Neural cell (in vitro differentiated cells): ENCODE results near the gene TNFRSF12A.

Experiments
- CTCF ChIP-seq: fragments of 450-650 bp; IDR thresholded peaks from 2 replicates; pipeline ENCODE4 v1.5.1; 2014; ENCODE audit warnings: antibody characterized with exemption, mild to moderate bottlenecking, moderate library complexity; ENCODE audit not compliant: poor library complexity, severe bottlenecking
- EP300 ChIP-seq: fragments of 450-650 bp; conservative IDR thresholded peaks from 2 replicates; pipeline ENCODE4 v1.6.1; 2014; ENCODE audit warnings: antibody characterized with exemption, mild to moderate bottlenecking, moderate library complexity; ENCODE audit not compliant: poor library complexity, severe bottlenecking
- EZH2 ChIP-seq: fragments of 200-600, 300-800 bp; shearing (Covaris generic), sonication (generic); IDR thresholded peaks from 2 replicates; pipeline ENCODE4 v1.6.1; 2014; ENCODE audit warnings: antibody characterized with exemption, low read length, borderline replicate concordance, mild to moderate bottlenecking; ENCODE audit not compliant: insufficient read depth, poor library complexity, severe bottlenecking
- MXI1 ChIP-seq: fragments of 450-650 bp; conservative IDR thresholded peaks from 2 replicates; pipeline ENCODE4 v1.6.1; 2014; ENCODE audit warnings: antibody characterized with exemption, mild to moderate bottlenecking; ENCODE audit not compliant: poor library complexity, severe bottlenecking
- POLR2AphosphoS5 ChIP-seq: IDR thresholded peaks from 2 replicates; pipeline ENCODE4 v1.6.1; 2012
- RAD21 ChIP-seq: fragments of 450-650 bp; conservative IDR thresholded peaks from 2 replicates; pipeline ENCODE4 v1.6.1; 2014; ENCODE audit warnings: antibody characterized with exemption, mild to moderate bottlenecking, moderate library complexity
- REST ChIP-seq: IDR thresholded peaks from 2 replicates; pipeline ENCODE4 v1.6.1; 2012; ENCODE audit warnings: borderline replicate concordance
- SMC3 ChIP-seq: fragments of 450-650 bp; conservative IDR thresholded peaks from 2 replicates; pipeline ENCODE4 v1.6.1; 2014; ENCODE audit warnings: antibody characterized with exemption, mild to moderate bottlenecking, moderate library complexity; ENCODE audit not compliant: poor library complexity

GRCh38 chr16:3015865-3016521, 4.2 kb upstream of the TNFRSF12A start:
- no peak for TF ChIP-seq CTCF
- no peak for TF ChIP-seq EP300
- TF ChIP-seq POLR2AphosphoS5 = no peak
- no peak for TF ChIP-seq RAD21
- no peak for TF ChIP-seq MXI1
- TF ChIP-seq EZH2 = no peak
- TF ChIP-seq SMC3 = no peak
- no peak for TF ChIP-seq REST
